ENCODE data around the gene TMEM132A. TPM values are rescaled to one million over a fixed set of nuclear protein-coding genes. Genes with fewer than 3 reads are reported as not detected.

TMEM132A gene
- total and polyA plus RNA-seq, 2 of the 13 experiments (the other 11 are each of a cell fraction or from before 2014, with no cell fraction given), result 11.1 to 32.9 TPM

GRCh38 chr11:60945295-60945667 is 21.0 kb downstream of the TMEM132A start (continued):
- TF ChIP-seq SUZ12 (IDR thresholded peaks at IDR 0.05; ENCODE audit: low read depth, low read length) (no peak), HDAC2 (CRISPR knock-in tag; IDR thresholded peaks at IDR 0.05) (no peak)

- Histone ChIP-seq H3K9me3 (ENCODE audit: low read length) (no peaks in the 10 kb centered on the region), H2AFZ (ENCODE audit: low read length) (no peak overlapping the region), H3K4me2 (ENCODE audit: low read depth, low read length) (no peak overlapping the region), H3K27ac (ENCODE audit: extremely low read length, insufficient read depth, low read length) (no peak overlapping the region), H3K79me2 (ENCODE audit: insufficient read depth, low read length) (no peaks in the 10 kb centered on the region), H3K9ac (ENCODE audit: insufficient read depth, low read depth, low read length) (no peak overlapping the region), H3K27me3 (ENCODE audit: control insufficient read depth in 1 of 2, insufficient read depth in 2 of 2, low read length in 2 of 2) (peaks cover 0 to 7% of the 10 kb centered on the region in 2 experiments; a peak in 2 of 5 replicates), H3K4me1 (ENCODE audit: insufficient read depth, low read length) (no peaks in the 10 kb centered on the region), H3K4me3 (replicated peaks in 1 of 3; ENCODE audit: insufficient read depth in 1 of 3, low read depth in 2 of 3, low read length in 3 of 3) (no peak overlapping the region), H3K36me3 (replicated peaks in 1 of 2; ENCODE audit: control insufficient read depth in 1 of 2, insufficient read depth in 2 of 2, low read length in 2 of 2) (no peaks in the 10 kb centered on the region), H4K20me1 (ENCODE audit: insufficient read depth, low read length) (no peaks in the 10 kb centered on the region)
- BruUV-seq (replicated peaks), result no TSS peak
- ChIA-PET POLR2A (no interaction called here), CTCF (ENCODE audit: low intra/inter-chr PET ratio, low total read pairs) (no interaction called here)
- FAIRE-seq, result no peak
- no peak for DNase-seq (ENCODE audit: low spot score)
- intact Hi-C loops (cut with micrococcal nuclease; ENCODE audit: unreplicated experiment), result no loop called here
- ATAC-seq, result no peak
- WGBS (ENCODE audit: low lambda C conversion rate), result 46% methylated on average over 6 of the region's 15 CpGs
- in situ Hi-C loops (cut with HindIII; ENCODE audit: extremely low pct_ligation_motif_present, low pct_unique_long_range_greater_than_20kb), result no loop called here
- TF ChIP-seq ZNF512B (CRISPR knock-in tag; IDR thresholded peaks at IDR 0.05; ENCODE audit: borderline replicate concordance), result no peak
- no peak for TF ChIP-seq HOMEZ (CRISPR knock-in tag; IDR thresholded peaks at IDR 0.05; ENCODE audit: low read depth)
- TF ChIP-seq ZNF776 (CRISPR knock-in tag; IDR thresholded peaks at IDR 0.05), result no peak
- TF ChIP-seq ZNF382 (CRISPR knock-in tag; IDR thresholded peaks at IDR 0.05; ENCODE audit: borderline replicate concordance), result no peak
- no peak for TF ChIP-seq ZNF260 (CRISPR knock-in tag; IDR thresholded peaks at IDR 0.05; ENCODE audit: borderline replicate concordance, low read depth)
- no peak for TF ChIP-seq KDM5B (CRISPR knock-in tag; IDR thresholded peaks at IDR 0.05; ENCODE audit: borderline replicate concordance)
- no peak for TF ChIP-seq NFRKB (IDR thresholded peaks at IDR 0.05)
- no peak for TF ChIP-seq ZNF567 (CRISPR knock-in tag; IDR thresholded peaks at IDR 0.05; ENCODE audit: borderline replicate concordance)
- no peak for TF ChIP-seq ZNF839 (CRISPR knock-in tag; IDR thresholded peaks at IDR 0.05; ENCODE audit: borderline replicate concordance)
- no peak for TF ChIP-seq NCOR1 (IDR thresholded peaks at IDR 0.05; ENCODE audit: borderline replicate concordance, low read length)
- TF ChIP-seq ZNF430 (CRISPR knock-in tag; IDR thresholded peaks at IDR 0.05), result no peak
- TF ChIP-seq MTA3 (CRISPR knock-in tag; IDR thresholded peaks at IDR 0.05), result no peak
- TF ChIP-seq ZNF619 (CRISPR knock-in tag; IDR thresholded peaks at IDR 0.05), result no peak
- TF ChIP-seq ZNF3 (CRISPR knock-in tag; IDR thresholded peaks at IDR 0.05), result no peak
These were observed 22.5 kb downstream of the TMEM132A start for GRCh38 chr11:60946601-60947264.
